Neuron (in vitro differentiated cells): ENCODE results near the gene ATG4A.

Experiments used
- H2AFZ ChIP-seq: one replicate; pipeline ENCODE4 v1.6.1; 2013; ENCODE audit warnings: low read depth, mild to moderate bottlenecking, inconsistent platforms, low read length, moderate library complexity
- H3K27me3 ChIP-seq: one replicate; pipeline ENCODE4 v1.6.1; 2013; ENCODE audit warnings: low read length; ENCODE audit not compliant: insufficient read depth
- H3K36me3 ChIP-seq: one replicate; pipeline ENCODE4 v1.6.1; 2013; ENCODE audit warnings: low read length; ENCODE audit not compliant: insufficient read depth
- H3K4me1 ChIP-seq: one replicate; pipeline ENCODE4 v1.6.1; 2013; ENCODE audit warnings: low read length; ENCODE audit not compliant: insufficient read depth
- H3K4me3 ChIP-seq: 2 replicates; pipeline ENCODE4 v1.5.1; 2013; ENCODE audit warnings: mild to moderate bottlenecking, low read length, moderate library complexity
- H3K9me3 ChIP-seq: one replicate; pipeline ENCODE4 v1.6.1; 2013; ENCODE audit warnings: low read length

Gene ATG4A

GRCh38 chrX:108163333-108164082 is 71.9 kb downstream of the ATG4A start:
- H3K9me3 ChIP-seq: no peaks in the 10 kb centered on the region
- no peaks in the 10 kb centered on the region for H3K4me1 ChIP-seq
- H2AFZ ChIP-seq: no peak overlapping the region
- no peak overlapping the region for H3K4me3 ChIP-seq
- no peaks in the 10 kb centered on the region for H3K36me3 ChIP-seq
- no peaks in the 10 kb centered on the region for H3K27me3 ChIP-seq

GRCh38 chrX:108165383-108166111 is 74.0 kb downstream of the ATG4A start:
- no peak overlapping the region for H2AFZ ChIP-seq
- no peaks in the 10 kb centered on the region for H3K9me3 ChIP-seq
- H3K27me3 ChIP-seq: no peaks in the 10 kb centered on the region
- H3K4me3 ChIP-seq: no peak overlapping the region
- H3K36me3 ChIP-seq: no peaks in the 10 kb centered on the region
- no peaks in the 10 kb centered on the region for H3K4me1 ChIP-seq

- Histone ChIP-seq H3K9me3 (no peaks in the 10 kb centered on the region), H3K36me3 (no peaks in the 10 kb centered on the region), H2AFZ (no peak overlapping the region), H3K27me3 (no peaks in the 10 kb centered on the region), H3K4me3 (no peak overlapping the region), H3K4me1 (no peaks in the 10 kb centered on the region)
Measured at GRCh38 chrX:108167211-108167872, 75.8 kb downstream of the ATG4A start.

- no peaks in the 10 kb centered on the region for H3K9me3 ChIP-seq
- no peak overlapping the region for H3K4me3 ChIP-seq
- H3K4me1 ChIP-seq: no peaks in the 10 kb centered on the region
- H3K36me3 ChIP-seq: no peaks in the 10 kb centered on the region
- H3K27me3 ChIP-seq: no peaks in the 10 kb centered on the region
- H2AFZ ChIP-seq: no peak overlapping the region
Measured at GRCh38 chrX:108168961-108169740, 77.6 kb downstream of the ATG4A start.

- Histone ChIP-seq H3K27me3 (no peaks in the 10 kb centered on the region), H3K36me3 (no peaks in the 10 kb centered on the region), H2AFZ (no peak overlapping the region), H3K4me1 (no peaks in the 10 kb centered on the region), H3K4me3 (no peak overlapping the region), H3K9me3 (no peaks in the 10 kb centered on the region)
Measured at GRCh38 chrX:108169768-108170167, 78.2 kb downstream of the ATG4A start.

- no peaks in the 10 kb centered on the region for H3K9me3 ChIP-seq
- H3K4me3 ChIP-seq: no peak overlapping the region
- H3K27me3 ChIP-seq: no peaks in the 10 kb centered on the region
- no peak overlapping the region for H2AFZ ChIP-seq
- H3K36me3 ChIP-seq: no peaks in the 10 kb centered on the region
- H3K4me1 ChIP-seq: peaks cover 4% of the 10 kb centered on the region
Measured at GRCh38 chrX:108171671-108172070, 80.1 kb downstream of the ATG4A start.

- no peaks in the 10 kb centered on the region for H3K27me3 ChIP-seq
- H2AFZ ChIP-seq: no peak overlapping the region
Measured at GRCh38 chrX:108173874-108174273, 82.3 kb downstream of the ATG4A start.

GRCh38 chrX:108177351-108178142 is 86.0 kb downstream of the ATG4A start:
- H3K4me1 ChIP-seq: peaks cover 19% of the 10 kb centered on the region
- no peaks in the 10 kb centered on the region for H3K9me3 ChIP-seq
- peak overlapping the region; percentile 18 for H2AFZ ChIP-seq
- H3K4me3 ChIP-seq: no peak overlapping the region
- H3K36me3 ChIP-seq: no peaks in the 10 kb centered on the region
- no peaks in the 10 kb centered on the region for H3K27me3 ChIP-seq

More at GRCh38 chrX:108173874-108174273, 82.3 kb downstream of the ATG4A start:
- no peaks in the 10 kb centered on the region for H3K36me3 ChIP-seq
- no peaks in the 10 kb centered on the region for H3K9me3 ChIP-seq
- no peak overlapping the region for H3K4me3 ChIP-seq
- peaks cover 19% of the 10 kb centered on the region for H3K4me1 ChIP-seq

GRCh38 chrX:108178143-108178498 is 86.5 kb downstream of the ATG4A start:
- Histone ChIP-seq H2AFZ (peak overlapping the region; percentile 18), H3K4me3 (no peak overlapping the region), H3K9me3 (no peaks in the 10 kb centered on the region), H3K27me3 (no peaks in the 10 kb centered on the region), H3K36me3 (no peaks in the 10 kb centered on the region), H3K4me1 (peaks cover 19% of the 10 kb centered on the region)

GRCh38 chrX:108186811-108187210 is 95.2 kb downstream of the ATG4A start:
- H3K9me3 ChIP-seq: no peaks in the 10 kb centered on the region
- no peak overlapping the region for H3K4me3 ChIP-seq
- no peaks in the 10 kb centered on the region for H3K36me3 ChIP-seq
- H3K4me1 ChIP-seq: no peaks in the 10 kb centered on the region
- H3K27me3 ChIP-seq: no peaks in the 10 kb centered on the region
- H2AFZ ChIP-seq: no peak overlapping the region

- H3K36me3 ChIP-seq: no peaks in the 10 kb centered on the region
- H3K9me3 ChIP-seq: no peaks in the 10 kb centered on the region
- no peaks in the 10 kb centered on the region for H3K27me3 ChIP-seq
- H3K4me1 ChIP-seq: no peaks in the 10 kb centered on the region
- H3K4me3 ChIP-seq: no peak overlapping the region
- no peak overlapping the region for H2AFZ ChIP-seq
Measured at GRCh38 chrX:108198420-108198819, 106.8 kb downstream of the ATG4A start.

- Histone ChIP-seq H3K36me3 (no peaks in the 10 kb centered on the region), H3K4me3 (no peak overlapping the region), H3K9me3 (no peaks in the 10 kb centered on the region), H3K4me1 (no peaks in the 10 kb centered on the region), H2AFZ (no peak overlapping the region), H3K27me3 (no peaks in the 10 kb centered on the region)
Measured at GRCh38 chrX:108199041-108199440, 107.5 kb downstream of the ATG4A start.
